T47D (cell line): Measurements from ENCODE around the gene NOC2L.

Experiments used
- DNase-seq, 2 experiments: peaks; one replicate each; pipeline versions ENCODE4 v3.0.0 to v3.0.0-alpha.2; 2011 to 2012; ENCODE audit warnings: low read depth in 1 of 2, low spot score in 1 of 2
- JUND ChIP-seq: IDR thresholded peaks from 2 replicates; pipeline ENCODE4 v1.6.1; 2012; ENCODE audit warnings: low read depth
- in situ Hi-C: cut with HindIII; loops from 2 replicates; pipeline ENCODE4 v1.10.0; 2016; ENCODE audit warnings: low sequenced_read_pairs, low pct_unique_long_range_greater_than_20kb

The NOC2L gene

DNA sequence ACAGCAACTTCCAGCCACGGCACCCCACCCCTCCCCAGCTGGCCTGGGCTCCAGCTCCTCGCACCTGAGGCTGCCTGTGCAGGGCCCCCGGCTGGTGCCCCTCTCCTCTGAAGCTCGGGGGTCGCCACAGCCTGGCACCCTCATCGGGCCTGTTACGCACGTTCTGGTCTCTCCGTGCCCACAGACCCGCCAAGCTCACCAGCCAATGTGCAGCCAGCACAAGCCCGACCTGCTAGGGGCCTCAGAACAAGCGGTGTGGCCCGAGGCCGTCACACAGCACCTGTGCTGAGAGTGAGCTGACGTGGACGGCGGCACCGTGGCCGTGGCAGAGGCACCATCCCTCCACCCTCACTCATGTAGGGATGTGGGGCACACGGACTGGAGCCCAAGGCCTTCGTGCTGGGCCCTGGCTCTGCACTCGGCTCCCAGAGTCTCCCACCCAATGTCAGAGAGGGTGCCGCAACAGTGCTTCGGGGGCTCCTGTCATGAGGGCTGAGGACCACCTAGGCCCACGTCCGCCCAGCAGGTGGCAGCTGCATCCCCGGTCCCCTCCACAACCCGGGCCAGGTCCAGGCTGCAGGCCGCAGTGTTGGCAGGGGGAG, 39.7 kb downstream of the NOC2L start:
- DNase-seq, result no peak
- no peak for TF ChIP-seq JUND
- in situ Hi-C loops, result no loop called here

DNA sequence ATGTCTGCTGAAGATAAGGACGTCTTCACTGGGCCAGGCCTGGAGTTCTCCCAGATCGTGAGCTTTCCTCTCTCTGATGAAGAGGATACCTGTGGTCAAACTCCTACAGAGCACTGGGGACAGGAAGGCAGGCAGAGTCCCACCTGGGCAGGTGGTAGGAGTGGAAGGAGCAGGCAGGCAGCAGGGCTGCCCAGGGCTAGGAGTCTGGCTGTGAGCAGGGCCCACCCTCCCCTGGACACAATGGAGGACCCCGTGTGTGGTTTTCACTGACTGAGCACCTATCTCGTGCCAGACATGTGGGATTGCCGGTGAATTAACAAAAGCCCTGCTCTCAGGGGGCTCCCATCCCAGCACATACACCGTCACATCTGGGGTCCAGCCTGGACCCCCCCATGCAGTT, 40.2 kb downstream of the NOC2L start:
- no peak for DNase-seq
- no peak for TF ChIP-seq JUND
- in situ Hi-C loops, result no loop called here

DNA sequence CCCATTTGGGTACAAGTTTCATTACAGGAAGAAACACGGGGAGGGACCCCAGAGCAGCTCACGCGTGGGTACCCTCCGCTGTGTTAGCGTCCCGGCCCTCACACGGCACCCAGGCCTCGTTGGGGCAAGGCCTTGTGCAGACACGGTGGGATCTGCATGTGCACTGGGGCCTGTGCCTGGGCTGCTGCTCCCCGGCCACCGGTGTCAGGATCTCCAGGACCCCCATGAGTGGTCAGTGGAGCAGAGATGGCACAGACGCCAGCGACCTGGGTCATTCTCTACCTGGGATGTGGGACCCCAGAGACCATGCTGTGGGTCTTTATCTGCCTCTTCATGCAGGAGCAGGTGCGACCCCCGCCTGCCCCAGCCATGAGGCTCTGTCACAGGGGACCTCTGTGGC, 40.7 kb downstream of the NOC2L start:
- no peak for TF ChIP-seq JUND
- no peak for DNase-seq
- in situ Hi-C loops, result no loop called here

DNA sequence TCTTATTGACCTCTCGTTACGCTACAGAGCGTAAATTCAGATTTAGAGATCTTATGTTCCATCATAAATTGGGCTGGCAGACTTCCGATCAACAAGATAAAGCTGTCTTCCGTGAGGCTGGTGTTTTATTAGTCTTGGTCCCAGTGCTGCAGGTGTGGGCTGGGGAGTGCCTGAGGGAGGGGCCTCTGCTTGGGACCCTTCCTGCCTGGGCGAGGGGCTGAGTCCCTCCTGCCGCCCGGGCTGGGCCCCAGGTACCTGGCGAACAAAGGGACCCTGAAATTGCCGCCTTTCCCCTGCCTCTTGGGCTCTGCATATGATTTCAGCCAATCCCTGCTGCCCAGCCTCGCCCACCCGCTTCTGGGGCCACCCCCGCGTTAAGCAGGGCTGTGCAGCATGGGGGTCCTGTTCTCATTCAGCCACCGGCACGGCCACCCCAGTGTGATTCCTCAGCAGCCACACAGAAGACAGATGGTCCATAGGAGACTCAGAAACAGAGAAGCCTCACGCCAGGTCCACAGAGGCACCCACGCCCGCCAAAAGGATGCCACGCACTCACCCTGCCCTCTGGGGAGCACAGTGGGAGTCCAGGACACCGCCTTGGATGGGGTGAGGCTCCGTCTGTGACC, 41.5 kb downstream of the NOC2L start:
- in situ Hi-C loops, result no loop called here
- no peak for DNase-seq
- TF ChIP-seq JUND, result no peak

DNA sequence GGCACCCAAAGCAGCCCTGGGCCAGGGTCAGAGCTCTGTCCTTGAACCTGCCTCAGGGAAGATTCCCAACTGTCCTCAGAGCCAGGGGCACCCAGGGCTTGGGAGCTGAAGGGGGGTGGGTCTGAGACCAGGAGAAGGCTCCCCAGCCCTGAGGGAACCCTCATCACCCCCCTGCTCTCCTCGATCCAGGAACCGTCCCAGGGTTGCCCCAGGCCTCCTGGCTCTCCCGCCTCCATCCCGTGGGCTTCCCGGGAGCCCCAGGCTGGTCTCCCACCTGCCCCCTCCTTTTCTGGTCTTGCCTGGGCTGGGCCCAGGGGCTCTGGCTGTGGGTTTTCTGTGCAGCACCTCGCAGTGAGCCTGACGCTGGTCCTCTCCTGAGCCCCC, 42.0 kb downstream of the NOC2L start:
- TF ChIP-seq JUND, result no peak
- DNase-seq, result no peak
- in situ Hi-C loops, result no loop called here

DNA sequence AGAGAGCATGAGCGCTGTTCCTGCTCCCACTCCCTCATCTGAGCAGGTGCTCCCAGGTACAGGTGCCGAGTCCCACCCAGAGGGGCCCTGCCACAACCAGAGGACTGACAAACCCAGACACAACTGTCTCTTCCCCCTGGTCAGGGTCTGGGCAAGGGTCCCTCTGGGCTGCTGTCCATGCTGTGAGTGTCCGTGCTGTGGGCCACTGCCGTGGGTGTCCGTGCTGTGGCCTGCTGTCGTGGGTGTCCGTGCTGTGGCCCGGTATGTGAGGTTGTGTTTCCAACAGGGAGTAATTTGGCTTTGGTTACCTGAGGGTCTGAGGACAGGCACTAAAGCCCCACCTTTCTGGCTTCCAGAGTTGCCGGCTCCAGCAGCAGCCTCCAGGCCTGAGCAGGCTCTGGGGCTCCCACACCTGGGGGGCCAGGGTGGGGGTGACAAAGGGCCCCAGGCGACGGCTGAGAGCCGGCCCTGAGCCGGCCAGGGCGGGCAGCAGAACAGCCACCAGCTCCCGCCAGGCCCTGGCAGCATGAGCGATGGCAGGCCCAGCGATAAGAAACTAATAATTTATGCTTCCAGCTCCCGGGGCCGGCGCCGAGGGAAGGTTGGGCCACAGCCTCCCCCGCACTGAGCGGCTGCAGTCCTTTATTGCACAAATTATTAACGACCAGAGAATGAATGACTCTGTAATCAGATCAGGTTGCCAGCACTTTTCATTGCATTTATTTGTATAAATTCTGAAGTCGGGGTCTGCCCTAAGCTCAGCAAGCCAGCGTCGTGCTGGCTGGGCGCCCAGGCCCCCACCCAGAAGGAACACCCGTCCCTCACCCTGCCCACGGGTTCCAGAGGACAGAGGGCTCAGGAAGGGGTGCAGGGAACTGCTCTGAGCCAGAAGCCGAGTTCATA, 42.6 kb downstream of the NOC2L start:
- in situ Hi-C loops, result no loop called here
- DNase-seq, result no peak
- no peak for TF ChIP-seq JUND

DNA sequence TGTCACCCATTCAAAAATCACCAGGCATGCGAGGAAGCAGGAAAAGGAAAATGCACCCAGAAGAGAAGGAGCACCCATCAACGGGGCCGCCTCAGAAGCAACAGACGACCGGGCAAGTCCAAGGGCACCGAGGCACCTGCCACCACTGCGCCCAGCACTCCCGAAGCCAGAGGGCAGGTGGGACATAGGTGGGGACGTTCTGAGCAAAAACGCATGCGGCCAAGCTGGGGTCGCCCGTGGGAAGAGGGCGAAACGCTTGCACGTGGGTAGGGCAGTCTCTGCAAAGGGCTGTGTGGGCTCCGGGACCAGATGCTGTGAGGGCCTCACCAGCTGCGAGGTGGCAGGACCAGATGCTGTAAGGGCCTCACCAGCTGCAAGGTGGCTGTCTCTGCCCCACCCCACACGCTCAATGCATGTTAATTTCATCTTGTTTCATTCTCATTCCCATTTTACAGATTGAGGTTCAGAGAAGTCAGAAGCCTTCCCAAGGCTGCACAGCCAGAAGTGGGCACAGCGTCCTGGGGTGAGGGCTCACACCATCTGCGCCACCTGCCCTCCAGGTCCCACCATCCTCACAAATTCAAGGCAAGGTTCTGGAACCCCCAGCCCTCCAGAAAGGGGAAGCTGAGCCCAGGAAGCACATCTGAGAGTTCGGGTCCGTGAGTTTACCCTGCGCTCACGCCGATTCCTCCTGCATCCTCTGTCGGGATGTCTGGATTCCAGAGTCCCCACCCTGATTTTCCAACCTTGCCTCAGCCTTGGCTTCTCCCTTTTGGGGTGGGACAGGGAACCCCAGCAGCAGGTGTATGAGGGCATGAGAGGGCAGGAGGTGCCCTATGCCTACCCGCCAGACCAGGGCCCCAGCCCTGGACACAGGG, 43.5 kb downstream of the NOC2L start:
- no peak for TF ChIP-seq JUND
- DNase-seq, result no peak
- in situ Hi-C loops, result no loop called here

DNA sequence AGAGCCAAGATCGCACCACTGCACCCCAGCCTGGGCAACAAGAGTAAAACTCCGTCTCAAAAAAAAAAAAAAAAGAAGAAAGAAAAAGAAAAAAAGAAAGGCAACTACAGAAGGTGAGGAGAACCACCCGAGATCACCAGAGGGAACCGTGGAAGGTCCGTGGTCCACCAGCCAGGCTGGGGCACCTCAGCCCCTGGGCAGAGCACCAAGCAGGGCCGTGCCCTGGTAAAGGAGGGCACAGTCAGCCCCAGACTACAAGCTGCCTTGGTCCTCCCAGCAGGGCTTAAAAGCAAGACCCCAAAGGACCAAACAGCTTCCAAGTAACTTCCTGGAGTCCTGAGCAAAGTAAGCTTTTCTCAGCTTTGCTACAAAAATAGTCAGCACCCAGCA, 44.2 kb downstream of the NOC2L start:
- no peak for TF ChIP-seq JUND
- in situ Hi-C loops, result no loop called here
- DNase-seq, result no peak

DNA sequence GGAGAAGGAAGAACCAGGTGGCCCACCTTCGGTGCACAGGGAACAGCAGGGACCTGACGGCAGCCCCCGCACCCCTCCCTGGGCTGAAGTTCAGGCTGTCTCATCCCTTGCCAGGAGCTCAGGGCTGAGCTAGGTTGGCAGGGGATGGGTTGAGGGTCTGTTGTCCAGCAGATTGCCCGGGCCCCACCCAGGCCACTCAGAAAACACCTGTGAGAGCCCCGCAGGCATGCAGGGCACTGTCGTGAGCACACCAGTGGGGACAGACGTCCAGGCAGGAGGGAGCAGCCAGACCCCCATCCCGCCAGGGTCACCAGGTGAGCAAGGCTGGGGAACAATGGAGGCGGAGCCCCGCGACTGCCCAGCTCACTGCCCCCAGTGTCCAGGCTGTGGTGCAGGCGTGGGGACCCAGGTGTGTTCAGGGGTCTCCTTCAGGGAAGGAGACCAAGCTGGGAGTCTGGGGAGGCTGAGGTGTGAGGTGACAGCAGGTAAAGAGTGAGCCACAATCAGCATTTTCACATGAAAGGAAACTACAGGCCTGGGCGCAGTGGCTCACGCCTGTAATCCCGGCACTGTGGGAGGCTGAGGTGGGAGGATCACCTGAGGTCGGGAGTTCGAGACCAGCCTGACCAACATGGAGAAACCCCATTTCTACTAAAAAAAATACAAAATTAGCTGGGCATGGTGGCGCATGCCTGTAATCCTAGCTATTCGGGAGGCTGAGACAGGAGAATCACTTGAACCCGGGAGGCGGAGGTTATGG, 44.7 kb downstream of the NOC2L start:
- no peak for TF ChIP-seq JUND
- DNase-seq, result no peak
- in situ Hi-C loops, result no loop called here

DNA sequence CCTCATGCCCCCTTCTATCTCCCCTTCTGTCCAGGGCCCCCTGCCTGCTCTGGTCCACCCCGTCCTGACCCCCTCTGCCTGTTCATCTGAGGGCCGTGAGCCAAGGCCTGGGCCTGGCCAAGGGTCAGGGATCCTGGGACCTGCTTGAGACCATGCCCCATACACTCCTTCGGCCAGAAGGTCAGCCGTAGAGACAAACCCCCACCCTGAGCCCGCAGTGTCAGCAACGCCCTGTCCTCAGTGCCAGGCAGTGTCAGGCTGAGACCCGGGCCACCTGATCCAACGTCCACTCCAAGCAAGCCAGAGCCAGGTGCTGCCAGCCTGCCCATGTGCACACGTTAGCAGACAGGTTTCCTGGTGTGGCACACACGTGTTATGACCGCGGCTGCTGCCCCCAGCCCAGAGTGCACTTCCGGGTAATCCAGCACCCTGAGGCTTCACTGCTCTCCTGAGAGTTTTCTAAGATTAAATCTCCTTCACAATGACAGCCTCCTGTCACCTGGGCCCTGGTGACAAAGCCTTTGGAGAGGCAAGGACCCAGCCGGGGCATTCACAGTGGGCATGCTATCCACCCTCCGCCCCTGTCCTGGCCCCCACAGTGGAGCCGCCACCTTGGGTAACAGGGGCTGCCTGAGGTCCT, 45.4 kb downstream of the NOC2L start:
- peak in 1 of 2 experiments; percentile 48 for DNase-seq
- no peak for TF ChIP-seq JUND

DNA sequence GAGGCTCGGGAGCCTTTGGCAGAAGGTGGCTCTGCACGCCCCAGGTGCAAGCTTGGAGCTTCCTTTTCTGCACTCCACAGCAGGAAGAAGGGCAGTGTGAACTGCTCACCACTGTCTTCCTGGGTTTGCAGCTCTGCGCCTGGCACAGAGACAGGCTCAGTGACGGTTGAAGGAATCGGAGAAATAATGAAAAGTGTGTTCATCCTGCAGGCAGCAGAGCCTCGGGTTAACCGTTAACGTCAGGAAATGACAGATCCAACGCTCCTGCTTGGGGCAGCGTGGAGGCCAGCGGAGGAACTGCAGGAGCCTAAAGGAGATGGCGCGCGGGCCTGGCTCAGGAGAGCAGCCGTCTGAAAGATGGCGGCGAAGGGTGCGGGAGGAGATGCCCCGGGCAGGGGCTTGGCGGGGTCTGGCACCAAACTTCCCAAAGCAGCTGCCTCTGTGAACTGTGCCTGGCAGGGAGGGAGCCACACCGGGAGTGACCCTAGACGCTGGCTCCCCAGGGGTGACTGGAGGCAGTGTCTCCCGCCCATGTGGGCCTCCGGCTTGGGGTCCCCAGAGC, 46.2 kb downstream of the NOC2L start:
- DNase-seq, result no peak
- TF ChIP-seq JUND, result no peak
- in situ Hi-C loops, result no loop called here

More for the DNA sequence above, 45.4 kb downstream of the NOC2L start:
- in situ Hi-C loops, result no loop called here
